ENCODE results near the gene GRIP1.

Gene GRIP1

GRCh38 chr12:66393890-66394289, 285.0 kb downstream of the GRIP1 start:
- Histone ChIP-seq H3K9me2 (replicated peaks; ENCODE audit: insufficient read depth, low read length) (no peaks in the 10 kb centered on the region), H3K36me3 (ENCODE audit: low read length) (no peaks in the 10 kb centered on the region), H3K9ac (ENCODE audit: low read length) (no peak overlapping the region), H2AFZ (ENCODE audit: low read depth, low read length, severe bottlenecking) (no peak overlapping the region), H3K4me2 (ENCODE audit: low read depth, low read length, poor library complexity, severe bottlenecking) (no peak overlapping the region), H3K27ac (ENCODE audit: low read depth, low read length) (no peak overlapping the region), H4K20me1 (ENCODE audit: low read depth, low read length) (no peaks in the 10 kb centered on the region), H3K9me3 (ENCODE audit: insufficient read depth, low read length) (no peaks in the 10 kb centered on the region), H3K27me3 (ENCODE audit: low read length) (no peaks in the 10 kb centered on the region), H3K4me3 (ENCODE audit: insufficient read depth, low read length, poor library complexity, severe bottlenecking) (no peak overlapping the region), H3F3A (ENCODE audit: insufficient read depth) (no peaks in the 10 kb centered on the region), H3K79me2 (ENCODE audit: insufficient read depth, low read length) (no peaks in the 10 kb centered on the region)
- no peak for TF ChIP-seq EZH2phosphoT487 (conservative IDR thresholded peaks at IDR 0.05; ENCODE audit: low read length)
- TF ChIP-seq CTCF (IDR thresholded peaks at IDR 0.05; ENCODE audit: insufficient read depth, low read length, poor library complexity, severe bottlenecking) = no peak

- no peak overlapping the region for H3K27ac ChIP-seq (ENCODE audit: low read depth, low read length)
- no peaks in the 10 kb centered on the region for H3K9me2 ChIP-seq (replicated peaks; ENCODE audit: insufficient read depth, low read length)
- H3K79me2 ChIP-seq (ENCODE audit: insufficient read depth, low read length) = no peaks in the 10 kb centered on the region
- no peak overlapping the region for H2AFZ ChIP-seq (ENCODE audit: low read depth, low read length, severe bottlenecking)
- no peak overlapping the region for H3K9ac ChIP-seq (ENCODE audit: low read length)
- H3K27me3 ChIP-seq (ENCODE audit: low read length) = no peaks in the 10 kb centered on the region
- H3K4me2 ChIP-seq (ENCODE audit: low read depth, low read length, poor library complexity, severe bottlenecking) = no peak overlapping the region
- no peaks in the 10 kb centered on the region for H3K9me3 ChIP-seq (ENCODE audit: insufficient read depth, low read length)
- TF ChIP-seq CTCF (IDR thresholded peaks at IDR 0.05; ENCODE audit: insufficient read depth, low read length, poor library complexity, severe bottlenecking) (no peak), EZH2phosphoT487 (conservative IDR thresholded peaks at IDR 0.05; ENCODE audit: low read length) (no peak)
- H3F3A ChIP-seq (ENCODE audit: insufficient read depth) = no peaks in the 10 kb centered on the region
- no peaks in the 10 kb centered on the region for H4K20me1 ChIP-seq (ENCODE audit: low read depth, low read length)
- no peaks in the 10 kb centered on the region for H3K36me3 ChIP-seq (ENCODE audit: low read length)
- no peak overlapping the region for H3K4me3 ChIP-seq (ENCODE audit: insufficient read depth, low read length, poor library complexity, severe bottlenecking)
Measured at GRCh38 chr12:66392266-66392915, 286.5 kb downstream of the GRIP1 start.

- Histone ChIP-seq H3K36me3 (ENCODE audit: low read length) (no peaks in the 10 kb centered on the region), H3F3A (ENCODE audit: insufficient read depth) (no peaks in the 10 kb centered on the region), H3K4me2 (ENCODE audit: low read depth, low read length, poor library complexity, severe bottlenecking) (no peak overlapping the region), H3K9me3 (ENCODE audit: insufficient read depth, low read length) (no peaks in the 10 kb centered on the region), H3K79me2 (ENCODE audit: insufficient read depth, low read length) (no peaks in the 10 kb centered on the region), H2AFZ (ENCODE audit: low read depth, low read length, severe bottlenecking) (no peak overlapping the region), H3K9ac (ENCODE audit: low read length) (no peak overlapping the region), H3K27me3 (ENCODE audit: low read length) (no peaks in the 10 kb centered on the region), H3K27ac (ENCODE audit: low read depth, low read length) (no peak overlapping the region), H3K9me2 (replicated peaks; ENCODE audit: insufficient read depth, low read length) (no peaks in the 10 kb centered on the region), H3K4me3 (ENCODE audit: insufficient read depth, low read length, poor library complexity, severe bottlenecking) (no peak overlapping the region), H4K20me1 (ENCODE audit: low read depth, low read length) (no peaks in the 10 kb centered on the region)
- TF ChIP-seq CTCF (IDR thresholded peaks at IDR 0.05; ENCODE audit: insufficient read depth, low read length, poor library complexity, severe bottlenecking) (no peak), EZH2phosphoT487 (conservative IDR thresholded peaks at IDR 0.05; ENCODE audit: low read length) (no peak)
Measured at GRCh38 chr12:66388517-66388916, 290.4 kb downstream of the GRIP1 start.

All from SU-DHL-6 (cell line).